Coronary artery (tissue), 2 donors: Measurements from ENCODE around the gene UPF3A.

Source experiments
- DNase-seq: peaks from one replicate; pipeline ENCODE4 v3.0.0-alpha.2; 2017; ENCODE audit warnings: low spot score
- H3K27ac ChIP-seq, 2 donors: fragments of 200-600 bp; sonication (generic); one replicate each; pipeline ENCODE4 v1.5.1; 2016 to 2019
- H3K4me3 ChIP-seq: fragments of 200-600 bp; sonication (generic); 2 replicates; pipeline ENCODE4 v1.5.1; 2016; ENCODE audit warnings: mild to moderate bottlenecking, moderate library complexity
- TF ChIP-seq, protein P1 (sequence below): fragments of 200-600 bp; sonication (generic); IDR thresholded peaks from one replicate; pipeline ENCODE4 v1.5.1; 2019; ENCODE audit warnings: antibody characterized with exemption

The UPF3A gene

DNA sequence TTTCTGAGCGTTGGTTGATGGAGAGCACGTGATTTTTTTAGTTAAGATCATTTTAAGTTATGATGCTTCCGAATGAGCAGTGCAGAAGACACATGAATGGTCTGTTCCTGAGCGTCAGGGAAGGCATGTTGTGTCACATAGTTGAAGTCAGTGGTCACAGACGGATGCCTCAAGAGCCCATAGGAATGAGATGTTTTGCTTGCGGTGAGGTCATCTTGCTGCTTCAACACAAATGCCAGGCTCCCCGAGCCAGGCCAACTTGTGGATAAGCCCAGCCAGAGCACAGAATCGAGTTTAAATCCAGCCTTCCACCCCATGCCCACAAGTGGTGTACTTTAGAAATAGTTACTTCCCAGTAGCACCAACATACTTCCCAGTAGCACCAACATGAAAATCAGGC is 5.4 kb downstream of the UPF3A start:
- TF ChIP-seq, protein P1, sequence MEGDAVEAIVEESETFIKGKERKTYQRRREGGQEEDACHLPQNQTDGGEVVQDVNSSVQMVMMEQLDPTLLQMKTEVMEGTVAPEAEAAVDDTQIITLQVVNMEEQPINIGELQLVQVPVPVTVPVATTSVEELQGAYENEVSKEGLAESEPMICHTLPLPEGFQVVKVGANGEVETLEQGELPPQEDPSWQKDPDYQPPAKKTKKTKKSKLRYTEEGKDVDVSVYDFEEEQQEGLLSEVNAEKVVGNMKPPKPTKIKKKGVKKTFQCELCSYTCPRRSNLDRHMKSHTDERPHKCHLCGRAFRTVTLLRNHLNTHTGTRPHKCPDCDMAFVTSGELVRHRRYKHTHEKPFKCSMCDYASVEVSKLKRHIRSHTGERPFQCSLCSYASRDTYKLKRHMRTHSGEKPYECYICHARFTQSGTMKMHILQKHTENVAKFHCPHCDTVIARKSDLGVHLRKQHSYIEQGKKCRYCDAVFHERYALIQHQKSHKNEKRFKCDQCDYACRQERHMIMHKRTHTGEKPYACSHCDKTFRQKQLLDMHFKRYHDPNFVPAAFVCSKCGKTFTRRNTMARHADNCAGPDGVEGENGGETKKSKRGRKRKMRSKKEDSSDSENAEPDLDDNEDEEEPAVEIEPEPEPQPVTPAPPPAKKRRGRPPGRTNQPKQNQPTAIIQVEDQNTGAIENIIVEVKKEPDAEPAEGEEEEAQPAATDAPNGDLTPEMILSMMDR = no peak
- DNase-seq = no peak
- H3K27ac ChIP-seq = no peak overlapping the region
- no peak overlapping the region for H3K4me3 ChIP-seq

DNA sequence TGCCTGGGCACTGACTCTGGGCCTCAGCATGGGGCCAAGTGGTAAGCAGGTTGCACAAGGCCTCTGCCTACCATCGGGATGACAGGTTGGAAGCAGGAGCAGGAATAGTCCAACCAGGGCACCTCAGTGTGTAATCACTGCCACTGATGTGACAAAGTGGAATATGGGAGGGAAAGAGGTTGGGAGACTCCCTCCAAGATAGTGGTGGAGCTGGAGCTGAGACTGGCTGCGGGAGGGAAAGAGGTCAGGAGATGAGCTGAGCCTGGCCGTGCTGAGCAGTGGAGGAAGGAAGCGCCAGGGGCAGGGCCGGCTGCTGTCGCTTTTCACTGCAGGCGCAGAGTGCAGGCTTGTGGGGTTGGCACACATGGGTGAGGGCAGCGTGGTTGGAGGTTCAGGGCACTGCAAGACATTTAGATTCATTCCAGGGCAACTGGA is 6.8 kb downstream of the UPF3A start:
- no peak overlapping the region for H3K27ac ChIP-seq
- no peak overlapping the region for H3K4me3 ChIP-seq
- TF ChIP-seq, protein P1 = no peak
- DNase-seq = no peak

DNA sequence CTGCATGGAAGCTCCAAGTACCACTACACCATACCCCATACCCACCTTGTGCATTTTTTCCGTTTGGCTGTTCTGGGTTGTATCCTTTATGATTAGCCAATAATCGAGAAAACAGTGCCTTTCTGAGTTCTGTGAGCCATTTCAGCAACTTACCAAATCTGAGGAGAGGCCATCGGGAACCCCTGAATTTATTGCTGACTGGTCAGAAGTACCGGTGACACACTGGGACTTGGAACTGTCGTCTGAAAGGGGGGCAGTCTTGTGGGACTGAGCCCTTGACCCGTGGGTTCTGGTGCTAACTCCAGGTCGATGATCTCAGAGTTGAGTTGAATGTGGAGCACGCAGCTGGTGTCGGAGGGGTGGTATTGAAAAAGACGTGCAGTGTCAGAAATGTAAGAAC is 15.0 kb downstream of the UPF3A start:
- Histone ChIP-seq H3K4me3 (no peak overlapping the region), H3K27ac (no peak overlapping the region)
- no peak for DNase-seq
- TF ChIP-seq, protein P1 = no peak

DNA sequence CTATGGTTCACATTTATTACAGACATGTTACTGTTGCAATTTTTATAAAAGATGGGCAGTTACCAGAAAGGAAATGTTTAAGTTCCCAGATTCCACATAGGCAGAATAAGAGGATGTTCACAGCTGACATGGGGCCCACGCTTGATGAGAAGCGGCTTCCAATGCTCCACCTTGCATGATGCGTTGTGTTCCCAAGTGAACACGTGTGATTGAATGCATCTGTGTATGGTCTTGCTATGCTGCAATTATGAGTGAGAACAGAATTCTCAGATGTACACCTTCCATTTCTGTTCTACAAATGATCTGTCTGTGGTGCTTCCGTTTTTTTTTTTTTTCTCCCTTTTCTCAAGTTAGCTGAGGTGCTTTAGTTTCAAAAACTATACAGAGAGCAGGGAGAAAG is 15.5 kb downstream of the UPF3A start:
- Histone ChIP-seq H3K4me3 (no peak overlapping the region), H3K27ac (no peak overlapping the region)
- DNase-seq = no peak
- TF ChIP-seq, protein P1 = no peak

DNA sequence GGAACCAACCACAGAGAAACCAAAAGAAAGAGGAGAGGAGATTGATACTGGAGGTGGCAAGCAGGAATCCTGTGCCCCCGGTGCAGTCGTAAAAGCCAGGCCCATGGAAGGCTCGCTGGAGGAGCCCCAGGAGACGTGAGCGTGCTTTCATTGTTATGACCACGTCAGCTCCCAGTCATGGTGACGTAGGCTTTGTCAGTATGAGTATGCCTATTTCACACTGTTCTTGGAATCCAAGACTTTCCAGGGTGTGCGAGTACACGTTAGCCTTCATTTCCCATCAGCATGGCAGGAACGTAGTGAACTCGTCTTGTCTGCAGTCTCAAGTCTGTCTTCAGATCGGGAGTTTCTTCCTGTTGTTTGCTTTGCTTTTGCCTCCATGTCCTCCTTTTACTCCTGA is 17.5 kb downstream of the UPF3A start:
- TF ChIP-seq, protein P1 = no peak
- no peak for DNase-seq
- Histone ChIP-seq H3K27ac (no peak overlapping the region), H3K4me3 (no peak overlapping the region)

DNA sequence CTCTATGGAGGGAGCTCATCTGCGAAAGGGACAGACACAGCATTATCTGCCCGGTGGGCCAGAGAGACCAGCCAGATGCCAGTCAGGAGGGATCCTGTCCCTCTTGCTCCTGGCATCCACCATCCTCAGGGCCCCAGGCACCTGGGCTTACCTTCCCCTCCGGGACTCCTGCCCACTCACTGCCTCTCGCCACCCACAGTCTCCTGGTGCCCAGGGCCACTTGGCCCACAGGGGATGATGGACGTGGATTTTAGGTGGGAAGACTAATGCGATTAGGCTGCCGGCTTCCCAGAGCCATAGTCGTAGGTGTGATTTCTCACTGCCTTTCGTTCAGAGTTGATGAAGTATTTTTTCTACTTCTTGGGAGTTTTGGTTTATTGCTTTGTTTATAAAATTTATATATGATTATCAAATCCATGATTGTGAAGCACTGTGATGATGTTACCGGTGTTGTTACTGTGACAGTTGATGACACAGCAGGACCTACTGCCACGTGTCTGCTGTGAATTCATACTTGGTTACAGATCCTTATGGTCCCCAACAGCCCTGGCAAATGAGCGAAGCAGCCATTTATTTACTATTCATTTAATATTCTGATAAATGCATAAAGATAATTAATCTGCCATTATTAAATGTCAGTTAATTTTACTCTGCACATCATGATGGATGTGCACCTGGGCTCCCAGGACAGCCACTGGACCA is 18.4 kb downstream of the UPF3A start:
- TF ChIP-seq, protein P1 = no peak
- DNase-seq = no peak
- Histone ChIP-seq H3K27ac (no peak overlapping the region), H3K4me3 (no peak overlapping the region)

DNA sequence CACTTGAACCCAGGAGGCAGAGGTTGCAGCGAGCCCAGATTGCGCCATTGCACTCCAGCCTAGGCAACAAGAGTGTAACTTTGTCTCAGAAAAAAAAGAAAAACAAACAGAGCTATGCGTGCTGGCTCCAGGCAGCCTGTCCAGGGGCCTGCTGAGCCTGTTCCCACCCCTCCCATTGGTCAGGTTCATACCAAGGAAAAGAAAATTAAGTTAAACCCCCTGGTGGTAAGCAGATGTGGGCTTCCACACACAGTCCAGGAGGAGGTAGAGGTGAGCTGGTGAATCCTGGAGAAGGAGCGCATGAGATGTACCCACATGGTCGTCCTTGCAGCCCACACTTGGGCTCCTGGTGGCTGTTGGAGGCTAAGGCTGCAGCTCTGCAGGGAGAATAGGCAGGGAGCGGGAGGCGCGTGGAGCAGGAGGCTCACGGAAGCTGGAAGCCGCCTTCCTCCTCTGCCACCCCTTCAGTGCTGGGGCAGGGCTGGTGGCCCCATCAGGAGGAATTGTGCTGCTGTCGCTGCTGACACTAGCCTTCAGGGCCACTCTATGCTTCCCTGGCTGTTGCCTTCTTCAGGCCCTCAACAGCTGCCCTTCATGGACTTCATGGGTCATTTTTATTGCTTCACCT is 22.4 kb downstream of the UPF3A start:
- no peak for DNase-seq
- Histone ChIP-seq H3K4me3 (no peak overlapping the region), H3K27ac (no peak overlapping the region)
- TF ChIP-seq, protein P1 = no peak
